ENCODE data around the gene GPR183.

Gene GPR183

DNA sequence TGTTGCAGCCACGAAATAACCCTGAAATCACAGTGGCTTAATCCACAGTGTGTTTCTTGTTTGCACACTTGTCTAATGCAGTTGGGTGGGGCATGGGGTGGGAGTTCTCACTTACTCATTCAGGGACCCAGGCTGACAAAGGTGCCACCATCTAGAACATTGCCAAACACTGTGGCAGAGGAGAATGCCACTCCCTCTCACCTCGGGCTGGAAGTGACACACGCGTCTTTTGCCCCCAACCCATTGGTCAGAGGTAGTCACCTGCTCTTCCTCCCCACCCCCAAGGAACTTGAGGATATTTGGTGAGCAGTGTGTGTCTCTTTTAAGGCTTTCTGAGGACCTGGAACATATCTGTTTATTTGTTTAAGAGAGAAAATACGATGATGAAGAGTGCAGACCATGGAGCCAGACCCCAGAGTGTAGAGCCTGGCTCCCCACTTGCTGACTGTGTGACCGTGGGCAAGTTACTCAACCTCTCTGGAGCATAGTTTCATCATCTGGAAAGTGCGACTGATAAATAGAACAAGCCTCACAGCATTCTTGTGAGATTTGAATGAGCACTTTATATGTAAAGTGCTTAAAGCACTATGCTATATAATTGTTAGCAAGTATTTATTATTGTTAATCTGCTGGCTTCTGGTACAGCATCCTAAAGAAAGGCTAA is 17.4 kb downstream of the GPR183 start:
- FAIRE-seq: no peak
- no peak for TF ChIP-seq TAF1 (IDR thresholded peaks at IDR 0.05; ENCODE audit: borderline replicate concordance, low read depth, low read length)
- no peak for TF ChIP-seq POLR2AphosphoS5 (IDR thresholded peaks at IDR 0.05; ENCODE audit: low read depth, low read length)
- no peak for TF ChIP-seq POLR2A (IDR thresholded peaks at IDR 0.05; ENCODE audit: low read depth, low read length)

DNA sequence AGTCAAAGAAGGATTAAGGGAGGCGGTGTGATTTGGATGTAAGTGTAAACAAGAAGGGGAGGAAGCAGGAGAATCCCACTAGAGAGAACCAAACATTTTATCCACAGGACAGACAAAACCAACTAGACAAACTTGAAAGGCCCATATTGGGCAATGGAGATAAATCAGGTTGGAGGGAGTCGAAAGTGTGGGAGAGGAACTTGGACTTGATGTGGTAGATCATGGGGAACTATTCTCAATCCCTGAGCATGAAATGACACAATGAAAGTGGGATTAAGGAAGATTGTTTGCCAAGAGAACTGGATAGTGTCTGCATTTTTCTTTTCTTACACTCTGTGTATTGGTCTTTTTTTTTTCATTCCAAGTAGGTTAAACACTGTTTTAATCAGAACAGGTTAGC is 17.9 kb downstream of the GPR183 start:
- TF ChIP-seq POLR2A (IDR thresholded peaks at IDR 0.05; ENCODE audit: low read depth, low read length) (no peak), POLR2AphosphoS5 (IDR thresholded peaks at IDR 0.05; ENCODE audit: low read depth, low read length) (no peak), TAF1 (IDR thresholded peaks at IDR 0.05; ENCODE audit: borderline replicate concordance, low read depth, low read length) (no peak)
- no peak for DNase-seq (ENCODE audit: insufficient read length)
- no peak for FAIRE-seq

More for the DNA sequence above, 17.4 kb downstream of the GPR183 start:
- no peak for DNase-seq (ENCODE audit: insufficient read length)

DNA sequence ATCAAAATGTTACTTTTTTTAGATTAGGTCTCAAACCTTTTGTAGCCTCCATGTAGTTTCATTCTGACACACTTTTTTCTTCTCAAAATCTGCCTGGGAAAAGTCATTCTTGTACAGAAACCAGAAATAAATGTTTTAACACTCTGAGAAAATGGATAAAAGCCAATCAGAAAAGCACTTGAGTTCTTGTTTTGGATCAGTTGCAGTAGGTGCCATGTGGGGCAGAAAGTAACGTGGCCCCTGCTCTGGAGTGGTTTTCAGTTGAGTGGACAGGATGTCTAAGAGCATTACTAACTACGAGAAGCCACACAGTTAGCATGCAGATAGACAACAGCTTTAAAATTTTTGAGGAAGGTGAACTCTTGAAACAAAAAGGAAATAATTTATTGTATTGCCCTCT is 19.1 kb downstream of the GPR183 start:
- FAIRE-seq (peak; percentile 89), DNase-seq (ENCODE audit: insufficient read length) (peak; percentile 27)
- no peak for TF ChIP-seq POLR2A (IDR thresholded peaks at IDR 0.05; ENCODE audit: low read depth, low read length)
- TF ChIP-seq TAF1 (IDR thresholded peaks at IDR 0.05; ENCODE audit: borderline replicate concordance, low read depth, low read length): no peak
- no peak for TF ChIP-seq POLR2AphosphoS5 (IDR thresholded peaks at IDR 0.05; ENCODE audit: low read depth, low read length)

DNA sequence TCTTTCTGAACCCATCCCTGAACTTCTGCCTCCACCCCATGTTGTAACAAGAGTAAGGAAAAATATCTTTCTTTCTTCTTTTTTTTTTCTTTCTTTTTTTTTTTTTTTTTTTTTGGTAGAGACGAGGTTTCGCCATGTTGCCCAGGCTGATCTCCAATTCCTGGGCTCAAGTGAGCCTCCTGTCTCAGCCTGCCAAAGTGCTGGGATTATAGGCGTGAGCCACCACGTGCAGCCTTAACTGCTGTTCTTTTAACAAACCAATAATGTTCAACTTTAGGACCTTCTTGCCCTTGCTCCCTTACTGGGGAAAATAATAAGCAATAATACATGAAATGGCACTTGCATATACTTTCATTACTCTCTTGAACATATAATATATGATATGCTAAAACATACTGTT is 19.6 kb downstream of the GPR183 start:
- FAIRE-seq (no peak), DNase-seq (ENCODE audit: insufficient read length) (no peak)
- TF ChIP-seq POLR2A (IDR thresholded peaks at IDR 0.05; ENCODE audit: low read depth, low read length) (no peak), POLR2AphosphoS5 (IDR thresholded peaks at IDR 0.05; ENCODE audit: low read depth, low read length) (no peak), TAF1 (IDR thresholded peaks at IDR 0.05; ENCODE audit: borderline replicate concordance, low read depth, low read length) (no peak)

DNA sequence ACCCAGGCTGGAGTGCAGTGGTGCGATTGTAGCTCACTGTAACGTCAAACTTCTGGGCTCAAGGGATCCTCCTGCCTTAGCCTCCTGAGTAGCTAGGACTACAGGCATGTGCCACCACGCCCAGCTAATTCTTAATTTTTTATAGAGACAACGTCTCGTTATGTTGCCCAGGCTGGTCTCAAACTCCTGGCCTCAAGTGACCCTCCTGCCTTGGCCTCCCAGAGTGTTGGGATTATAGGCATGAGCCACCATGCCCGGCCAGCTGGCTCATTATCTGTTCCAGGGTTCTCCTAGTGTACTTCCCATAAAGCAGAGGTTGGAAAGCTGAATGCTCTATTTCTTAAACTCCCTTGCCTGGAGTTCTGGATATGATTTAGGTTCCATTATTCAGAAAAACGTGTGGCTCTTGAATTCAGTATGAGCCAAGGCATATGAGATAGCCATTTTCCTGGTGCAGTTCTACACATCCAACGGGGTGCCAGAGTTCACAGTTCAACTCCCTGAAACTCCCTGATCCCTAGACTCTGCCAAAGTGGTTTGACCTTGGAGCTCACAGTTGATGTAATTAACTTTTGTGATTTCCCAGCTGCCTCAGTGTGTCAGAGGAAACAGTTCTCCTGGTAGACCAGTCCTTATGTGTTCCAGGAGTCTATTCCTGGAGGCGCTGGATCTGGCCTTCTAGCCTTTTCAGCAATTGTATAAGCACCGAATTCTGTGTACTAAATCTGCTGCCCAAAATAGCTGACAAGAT is 21.6 kb downstream of the GPR183 start:
- DNase-seq (ENCODE audit: insufficient read length): no peak
- no peak for TF ChIP-seq TAF1 (IDR thresholded peaks at IDR 0.05; ENCODE audit: borderline replicate concordance, low read depth, low read length)
- no peak for TF ChIP-seq POLR2AphosphoS5 (IDR thresholded peaks at IDR 0.05; ENCODE audit: low read depth, low read length)
- TF ChIP-seq POLR2A (IDR thresholded peaks at IDR 0.05; ENCODE audit: low read depth, low read length): no peak
- FAIRE-seq: no peak

DNA sequence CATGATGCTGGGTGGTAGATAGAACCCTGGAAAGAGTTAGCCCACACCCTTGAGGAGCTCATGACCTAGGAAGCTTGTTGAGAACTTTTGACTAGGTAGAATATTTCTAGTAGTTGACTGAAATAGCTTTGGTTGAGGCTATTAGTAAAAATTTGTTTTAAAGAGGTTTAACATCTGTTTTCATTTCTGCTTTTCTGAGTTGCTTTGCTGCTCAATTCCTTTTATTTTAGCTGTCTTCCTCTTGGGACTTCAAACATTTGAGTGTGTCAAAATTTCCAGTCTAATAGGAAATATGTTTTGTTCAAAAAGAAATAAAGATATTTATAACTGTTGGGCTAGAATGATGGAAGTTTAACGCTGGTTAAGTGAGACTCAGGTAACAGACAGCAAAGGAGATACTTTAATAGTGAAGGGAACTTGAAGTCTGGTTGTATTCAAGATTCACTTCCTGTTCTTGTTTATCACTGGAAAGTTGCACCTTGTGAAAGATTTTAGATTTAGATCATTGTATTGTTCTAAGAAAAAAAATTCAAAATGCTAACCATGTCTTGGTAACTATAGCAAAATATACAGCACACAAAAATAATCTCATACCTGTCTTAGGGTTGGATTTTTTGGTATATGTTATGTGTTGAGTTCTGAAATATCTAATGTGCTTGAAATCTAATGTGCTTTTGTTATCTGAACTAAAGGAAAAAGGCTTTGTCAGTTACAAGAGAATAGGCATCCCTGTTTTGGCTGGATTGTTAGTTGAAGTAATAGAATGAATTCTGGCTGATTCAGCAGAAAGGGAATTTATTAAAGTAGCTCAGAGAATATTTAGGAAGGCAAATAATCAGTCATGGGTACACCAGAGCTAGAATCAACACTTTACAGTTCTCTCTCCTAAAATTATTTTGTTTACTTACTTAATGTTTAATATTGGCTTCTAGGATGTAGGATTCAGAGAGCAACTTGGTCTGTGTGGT is 24.7 kb downstream of the GPR183 start:
- DNase-seq (ENCODE audit: insufficient read length): no peak
- no peak for TF ChIP-seq TAF1 (IDR thresholded peaks at IDR 0.05; ENCODE audit: borderline replicate concordance, low read depth, low read length)
- TF ChIP-seq POLR2AphosphoS5 (IDR thresholded peaks at IDR 0.05; ENCODE audit: low read depth, low read length): no peak
- no peak for FAIRE-seq

DNA sequence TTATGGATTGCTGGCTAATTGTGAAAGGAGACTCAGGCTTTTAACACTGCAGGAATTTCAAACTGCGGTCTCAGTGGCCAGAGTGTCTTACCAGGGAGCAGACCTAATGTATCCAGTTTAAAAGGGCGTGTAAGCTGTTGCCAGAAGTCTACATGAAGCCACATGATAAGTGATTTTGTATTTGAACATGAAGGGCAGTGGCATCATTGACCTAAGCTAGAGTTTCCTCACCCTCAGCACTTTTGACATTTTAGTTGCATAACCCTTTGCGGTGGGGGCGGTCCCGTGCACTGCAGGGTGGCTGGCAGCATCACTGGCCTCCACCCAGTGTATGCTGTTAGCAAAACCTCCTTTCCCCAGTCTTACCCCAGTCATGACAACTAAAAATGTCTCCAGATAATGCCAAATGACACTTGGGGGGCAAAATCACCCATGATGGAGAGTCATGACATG is 25.4 kb downstream of the GPR183 start:
- DNase-seq (ENCODE audit: insufficient read length) (no peak), FAIRE-seq (peak; percentile 96)
- TF ChIP-seq POLR2A (IDR thresholded peaks at IDR 0.05; ENCODE audit: low read depth, low read length) (no peak), TAF1 (IDR thresholded peaks at IDR 0.05; ENCODE audit: borderline replicate concordance, low read depth, low read length) (no peak), POLR2AphosphoS5 (IDR thresholded peaks at IDR 0.05; ENCODE audit: low read depth, low read length) (no peak)

DNA sequence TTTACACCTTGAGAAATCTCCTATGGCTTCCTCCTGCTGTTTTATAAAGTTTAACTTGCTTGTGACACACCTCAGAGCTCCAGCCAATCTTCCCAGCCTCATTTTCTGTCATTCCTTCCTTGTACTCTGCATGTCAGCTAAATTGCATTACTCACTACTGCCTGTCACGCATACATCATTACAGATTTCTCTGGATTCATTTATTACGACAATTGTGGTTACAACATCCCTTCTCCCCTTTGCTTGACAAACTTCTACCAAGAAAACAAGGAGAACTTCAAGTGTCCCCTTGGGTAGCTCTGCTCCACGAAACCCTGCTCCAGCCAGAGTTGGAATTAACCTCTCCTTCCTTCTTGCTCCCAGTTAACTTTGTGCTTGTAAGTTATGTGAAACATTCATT is 27.0 kb downstream of the GPR183 start:
- peak; percentile 58 for FAIRE-seq
- no peak for TF ChIP-seq POLR2A (IDR thresholded peaks at IDR 0.05; ENCODE audit: low read depth, low read length)
- no peak for TF ChIP-seq POLR2AphosphoS5 (IDR thresholded peaks at IDR 0.05; ENCODE audit: low read depth, low read length)
- no peak for TF ChIP-seq TAF1 (IDR thresholded peaks at IDR 0.05; ENCODE audit: borderline replicate concordance, low read depth, low read length)

DNA sequence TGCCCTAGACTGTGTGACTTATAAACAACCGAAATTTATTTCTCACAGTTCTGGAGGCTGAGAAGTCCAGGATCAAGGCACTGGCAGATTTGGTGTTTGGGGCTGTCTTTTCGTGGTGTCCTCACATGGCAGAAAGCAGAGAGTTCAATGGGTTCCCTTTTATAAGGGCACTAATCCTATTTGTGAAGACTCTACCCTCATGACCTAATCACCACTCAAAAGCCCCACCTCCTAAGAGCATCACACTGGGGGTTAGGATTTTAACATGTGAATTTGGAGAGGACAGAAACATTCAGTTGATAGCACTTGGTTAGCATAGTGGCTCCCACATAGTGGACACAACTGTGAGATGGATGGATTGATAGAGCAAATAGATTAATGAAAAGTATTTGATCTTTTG is 27.6 kb downstream of the GPR183 start:
- no peak for TF ChIP-seq POLR2AphosphoS5 (IDR thresholded peaks at IDR 0.05; ENCODE audit: low read depth, low read length)
- TF ChIP-seq TAF1 (IDR thresholded peaks at IDR 0.05; ENCODE audit: borderline replicate concordance, low read depth, low read length): no peak
- TF ChIP-seq POLR2A (IDR thresholded peaks at IDR 0.05; ENCODE audit: low read depth, low read length): no peak
- DNase-seq (ENCODE audit: insufficient read length) (no peak), FAIRE-seq (no peak)

More for the DNA sequence above, 27.0 kb downstream of the GPR183 start:
- no peak for DNase-seq (ENCODE audit: insufficient read length)

DNA sequence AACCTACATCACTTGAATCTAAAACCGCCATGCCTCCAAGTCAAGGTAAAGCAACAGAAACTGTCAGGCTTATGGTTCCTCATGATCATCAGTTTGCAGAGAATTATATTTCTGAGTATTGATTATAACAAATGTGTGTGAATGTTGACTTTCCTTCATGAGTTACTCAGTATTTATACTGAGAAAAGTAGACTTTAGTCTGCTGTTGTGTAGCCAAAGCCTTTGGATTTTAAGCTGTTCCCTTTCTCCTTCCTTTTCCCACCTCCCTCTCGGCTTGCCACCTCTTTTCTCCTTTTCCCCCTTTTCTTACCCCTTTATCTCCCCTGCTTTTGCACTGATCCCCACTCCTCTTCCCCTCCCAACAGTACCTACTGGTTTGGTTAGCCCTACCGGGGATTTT is 28.4 kb downstream of the GPR183 start:
- no peak for TF ChIP-seq POLR2A (IDR thresholded peaks at IDR 0.05; ENCODE audit: low read depth, low read length)
- no peak for TF ChIP-seq TAF1 (IDR thresholded peaks at IDR 0.05; ENCODE audit: borderline replicate concordance, low read depth, low read length)
- no peak for TF ChIP-seq POLR2AphosphoS5 (IDR thresholded peaks at IDR 0.05; ENCODE audit: low read depth, low read length)
- DNase-seq (ENCODE audit: insufficient read length) (no peak), FAIRE-seq (no peak)

DNA sequence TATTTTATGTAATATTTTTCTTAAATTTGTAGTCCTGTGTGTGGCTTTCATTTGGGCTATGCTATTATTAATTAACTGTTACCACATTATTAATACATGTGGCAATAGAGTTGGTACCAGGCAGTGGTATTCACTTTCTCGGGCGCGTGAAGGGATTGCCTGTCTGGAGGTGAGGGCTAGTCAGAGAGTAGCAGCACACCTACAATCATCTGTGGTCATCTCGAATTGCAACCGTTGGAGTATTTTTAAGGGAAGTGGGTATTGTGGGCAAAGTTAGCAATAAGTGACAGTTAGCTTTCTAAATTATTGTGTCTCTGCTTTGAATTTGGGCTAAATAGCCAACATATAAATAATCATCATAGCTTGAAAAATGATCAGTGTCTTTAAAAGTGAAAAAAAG is 29.0 kb downstream of the GPR183 start:
- DNase-seq (ENCODE audit: insufficient read length) (no peak), FAIRE-seq (no peak)
- TF ChIP-seq TAF1 (IDR thresholded peaks at IDR 0.05; ENCODE audit: borderline replicate concordance, low read depth, low read length) (no peak), POLR2A (IDR thresholded peaks at IDR 0.05; ENCODE audit: low read depth, low read length) (no peak), POLR2AphosphoS5 (IDR thresholded peaks at IDR 0.05; ENCODE audit: low read depth, low read length) (no peak)

All from GM12892 (cell line).